GM23248 (cell line): Measurements from ENCODE around the gene URM1.

Experiments
- EZH2 ChIP-seq: fragments of 200-600 bp; sonication (generic); IDR thresholded peaks from 2 replicates; pipeline ENCODE4 v1.6.1; 2018; ENCODE audit warnings: antibody characterized with exemption, mild to moderate bottlenecking; ENCODE audit not compliant: insufficient read depth, poor library complexity, severe bottlenecking
- EZH2phosphoT487 ChIP-seq: fragments of 200-600 bp; sonication (generic); IDR thresholded peaks from 2 replicates; pipeline ENCODE4 v1.6.1; 2018; ENCODE audit warnings: antibody characterized with exemption, moderate library complexity, mild to moderate bottlenecking, low read depth; ENCODE audit not compliant: insufficient read depth

GRCh38 chr9:128435611-128436010, 64.4 kb downstream of the URM1 start:
- TF ChIP-seq EZH2 (no peak), EZH2phosphoT487 (no peak)
